ENCODE measurements around the gene MTIF3.

Gene MTIF3

DNA sequence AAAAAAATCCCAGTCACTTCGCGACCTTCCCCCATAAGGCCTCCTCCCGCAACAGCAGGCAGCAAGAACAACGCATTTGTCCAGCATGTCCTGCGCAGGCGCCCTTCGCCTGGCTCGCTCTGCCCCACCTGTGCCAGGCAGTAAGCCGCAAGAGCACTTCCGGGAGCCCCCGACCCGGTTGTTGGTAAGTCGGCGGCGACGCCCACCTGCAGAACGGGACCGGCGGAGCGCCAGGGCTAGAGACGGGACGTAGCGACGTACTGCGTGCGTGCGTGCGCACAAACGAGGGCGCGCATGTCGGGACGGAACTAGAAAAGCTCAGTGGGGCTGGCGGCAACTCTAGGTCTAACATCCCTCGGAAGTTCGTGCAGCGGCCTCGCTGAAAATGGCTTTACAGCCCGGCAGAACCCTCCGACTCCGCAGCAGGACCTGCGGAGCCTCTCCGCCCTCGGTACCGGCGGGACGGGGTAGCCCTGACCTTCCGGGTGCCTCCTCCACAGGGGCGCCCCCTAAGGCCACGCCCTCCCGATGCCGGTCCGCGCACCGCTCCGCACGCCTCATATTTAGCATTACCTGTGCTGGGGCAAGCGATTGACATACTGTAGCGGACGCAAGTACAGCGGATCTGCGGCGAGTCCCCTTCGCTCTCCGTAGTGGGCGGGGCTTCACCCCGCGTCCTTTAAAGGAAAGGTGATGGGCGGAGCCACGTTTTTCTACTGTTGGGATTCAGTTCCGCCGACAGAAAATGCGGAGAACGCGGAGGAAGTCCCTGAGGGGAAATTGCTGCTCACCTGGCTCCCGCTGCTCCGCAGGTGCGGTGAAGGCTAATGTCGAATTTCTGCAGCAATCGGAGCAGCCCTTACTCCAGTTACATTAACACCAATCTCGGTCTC, at the start of gene MTIF3:
TSS of gene MTIF3 (minus strand) at position 629 of the 893 bp plus-strand sequence. CDS start 10,116 bp downstream, outside the sequence.
- DNase-seq (ENCODE audit: low spot score), result peak; percentile 89

- no peak for DNase-seq (ENCODE audit: low spot score)
These were observed 47.3 kb upstream of the MTIF3 start for GRCh38 chr13:27497563-27498230.

- no peak for DNase-seq (ENCODE audit: low spot score)
These were observed 46.3 kb upstream of the MTIF3 start for GRCh38 chr13:27496536-27497273.

- no peak for DNase-seq (ENCODE audit: low spot score)
These were observed 45.6 kb upstream of the MTIF3 start for GRCh38 chr13:27496006-27496405.

DNA sequence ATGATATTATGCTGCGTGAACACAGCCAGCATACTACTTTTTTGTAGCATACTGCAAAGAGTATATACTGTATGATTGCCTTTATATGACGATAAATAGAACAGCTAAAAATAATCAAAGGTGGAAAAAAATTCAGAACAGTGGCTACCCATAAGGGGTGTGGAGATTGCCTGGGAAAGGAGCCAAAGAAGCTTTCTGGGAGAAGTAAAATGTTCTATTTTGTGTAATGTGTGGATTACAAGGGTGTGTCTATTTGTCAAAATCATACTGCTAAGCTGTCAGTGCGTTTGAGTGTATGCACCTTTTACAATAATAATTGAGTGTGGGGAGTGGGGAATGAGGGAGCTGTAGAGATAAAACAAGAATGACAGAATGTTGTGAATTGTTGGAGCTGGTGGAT, 45.2 kb upstream of the MTIF3 start:
- no peak for DNase-seq (ENCODE audit: low spot score)

- DNase-seq (ENCODE audit: low spot score), result peak; percentile 46
These were observed 43.6 kb upstream of the MTIF3 start for GRCh38 chr13:27493981-27494380.

DNA sequence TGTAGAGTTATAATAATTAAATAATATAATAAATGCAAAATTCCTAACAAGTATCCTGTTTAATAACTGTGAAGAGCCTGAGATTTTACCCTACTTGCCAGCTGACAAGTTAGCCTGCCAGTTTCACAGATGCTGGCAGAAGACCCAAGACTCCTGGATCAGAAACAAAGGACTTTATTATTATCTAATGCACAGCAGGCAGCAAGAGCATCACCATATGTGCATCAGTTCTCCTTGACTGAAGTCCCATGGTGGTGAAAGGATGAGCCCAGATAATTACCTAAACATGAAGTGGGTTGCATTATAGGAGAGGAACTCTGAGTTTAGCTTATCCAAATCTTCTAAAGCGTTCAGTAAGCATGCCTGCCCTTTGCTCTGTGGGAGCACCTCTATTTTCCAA, 39.1 kb upstream of the MTIF3 start:
- no peak for DNase-seq (ENCODE audit: low spot score)

DNA sequence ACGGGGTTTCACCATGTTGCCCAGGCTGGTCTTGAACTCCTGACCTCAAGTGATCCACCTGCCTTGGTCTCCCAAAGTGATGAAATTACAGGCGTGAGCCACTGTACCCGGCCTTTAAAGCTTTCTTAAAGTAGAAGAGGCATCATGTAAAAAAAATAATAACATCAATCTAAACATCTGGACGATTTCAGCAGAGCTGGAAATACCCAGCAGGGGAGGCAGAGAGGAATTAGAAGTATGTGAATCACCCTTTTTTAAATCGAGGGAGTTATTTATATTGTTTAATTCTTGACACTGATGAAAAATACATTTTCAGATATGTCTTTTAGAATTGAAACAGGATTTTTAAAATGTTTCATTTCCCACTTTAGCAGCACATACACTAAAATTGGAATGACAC, 37.4 kb upstream of the MTIF3 start:
- DNase-seq (ENCODE audit: low spot score), result no peak

DNA sequence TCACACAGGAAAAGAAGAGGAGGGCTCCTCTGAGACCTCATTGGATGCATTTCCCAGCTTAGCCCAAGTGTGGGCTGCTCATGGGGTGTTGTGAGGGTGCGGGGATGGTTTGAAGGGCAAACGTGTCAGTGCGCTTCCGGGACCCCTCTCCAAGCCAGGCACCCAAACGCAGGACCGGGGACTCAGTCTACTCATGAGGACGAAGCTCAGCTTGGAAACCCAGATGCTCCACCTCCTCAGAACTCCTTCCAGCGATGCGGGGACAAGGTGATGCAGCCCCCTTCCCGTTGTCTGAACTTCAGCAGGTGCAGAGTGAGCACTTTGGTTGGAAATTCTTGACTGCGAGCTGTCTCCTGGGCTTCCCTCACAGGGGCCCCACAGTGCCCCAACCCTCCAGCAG, 33.1 kb upstream of the MTIF3 start:
- no peak for DNase-seq (ENCODE audit: low spot score)

DNA sequence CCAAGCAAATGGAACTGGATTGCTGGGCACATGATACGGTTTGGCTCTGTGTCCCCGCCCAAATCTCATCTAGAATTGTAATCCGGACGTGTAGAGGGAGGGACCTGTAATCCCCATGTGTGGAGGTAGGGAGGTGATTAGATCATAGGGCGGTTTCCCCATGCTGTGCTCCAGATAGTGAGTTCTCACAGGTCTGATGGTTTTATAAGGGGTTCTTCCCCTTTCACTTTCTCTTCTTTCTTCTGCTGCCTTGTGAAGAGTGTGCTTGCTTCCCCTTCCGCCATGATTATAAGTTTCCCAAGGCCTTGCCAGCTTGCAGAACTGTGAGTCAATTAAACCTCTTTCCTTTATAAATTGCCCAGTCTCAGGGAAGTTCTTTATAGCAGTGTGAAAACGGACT, 32.6 kb upstream of the MTIF3 start:
- no peak for DNase-seq (ENCODE audit: low spot score)

DNA sequence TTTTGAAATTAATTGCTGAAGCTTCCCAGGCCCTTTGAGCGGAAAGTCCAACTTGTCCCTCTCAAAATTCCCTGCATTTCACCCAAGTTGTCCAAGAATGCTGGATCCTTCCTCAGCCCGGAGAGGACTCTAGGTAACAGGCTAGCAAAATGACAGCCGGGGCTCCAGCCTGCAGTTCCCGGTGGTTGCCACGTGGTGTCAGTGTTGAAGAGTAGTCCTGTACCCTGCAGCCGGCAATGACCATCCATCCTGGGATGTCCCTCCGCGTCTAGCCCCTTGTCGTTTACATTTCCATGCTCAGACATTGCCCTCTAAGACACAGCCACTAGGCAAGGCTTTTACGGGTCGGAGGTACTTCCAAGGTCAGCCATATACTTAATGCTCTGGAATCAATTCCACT, 31.4 kb upstream of the MTIF3 start:
- peak; percentile 33 for DNase-seq (ENCODE audit: low spot score)

DNA sequence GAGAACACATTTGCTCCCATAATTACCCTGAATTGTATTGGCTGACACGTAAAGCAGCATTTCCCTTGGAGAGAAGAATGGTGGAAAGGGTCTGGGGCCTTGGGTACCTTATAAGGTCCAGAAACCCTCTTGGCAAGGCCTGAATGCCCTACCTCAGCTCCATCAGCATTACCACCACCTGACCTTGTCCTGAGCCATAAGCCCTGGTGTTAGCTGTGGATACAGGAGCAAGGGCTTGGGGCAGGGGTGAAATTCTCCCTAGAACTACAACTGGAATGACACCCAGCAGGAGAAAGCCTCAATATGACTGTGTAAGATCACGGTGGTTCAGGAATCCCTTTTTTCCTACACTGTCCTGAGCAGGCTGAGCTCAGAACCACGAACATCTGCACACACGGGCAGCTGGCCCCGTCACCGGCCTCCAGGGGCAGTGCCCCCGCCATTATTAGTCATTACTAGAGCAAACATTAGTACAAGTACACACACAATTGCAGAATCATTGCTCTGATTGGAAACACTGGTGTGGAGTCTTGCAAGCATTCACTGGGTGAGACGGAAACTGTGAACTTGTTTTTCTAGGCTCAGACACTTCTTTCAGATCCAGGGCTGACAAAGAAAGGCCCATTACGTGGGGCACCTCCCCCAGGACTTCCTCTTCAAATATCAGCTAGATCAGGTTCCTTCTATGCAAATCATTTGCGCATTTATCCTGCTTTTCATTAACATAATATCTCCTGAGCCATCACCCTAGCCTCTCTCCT, 26.8 kb upstream of the MTIF3 start:
- DNase-seq (ENCODE audit: low spot score), result peak; percentile 55

DNA sequence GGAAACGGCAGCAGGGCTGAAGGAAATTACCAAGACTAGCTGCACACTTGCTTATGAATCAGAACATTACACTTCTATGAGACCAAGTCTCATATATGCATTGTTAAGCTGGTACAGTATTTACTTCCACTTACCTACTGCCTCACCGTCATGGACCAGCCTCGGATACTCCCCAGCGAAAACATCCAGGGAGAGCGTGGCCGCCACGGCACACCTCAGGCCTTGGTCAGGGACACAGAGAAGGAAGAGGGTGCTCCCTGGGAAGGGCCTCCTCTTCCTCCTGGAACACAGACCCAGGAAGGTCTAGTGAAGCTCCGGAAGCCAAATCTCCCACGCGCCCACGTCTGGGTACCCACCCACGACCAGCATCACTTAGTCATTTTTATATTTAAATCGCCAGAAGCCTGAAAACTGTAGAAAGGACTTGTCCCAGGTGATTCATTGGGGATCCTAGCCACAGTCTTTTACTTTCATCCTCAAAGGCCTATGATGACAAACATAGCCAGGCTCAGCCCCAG, 24.4 kb upstream of the MTIF3 start:
- DNase-seq (ENCODE audit: low spot score), result no peak

DNA sequence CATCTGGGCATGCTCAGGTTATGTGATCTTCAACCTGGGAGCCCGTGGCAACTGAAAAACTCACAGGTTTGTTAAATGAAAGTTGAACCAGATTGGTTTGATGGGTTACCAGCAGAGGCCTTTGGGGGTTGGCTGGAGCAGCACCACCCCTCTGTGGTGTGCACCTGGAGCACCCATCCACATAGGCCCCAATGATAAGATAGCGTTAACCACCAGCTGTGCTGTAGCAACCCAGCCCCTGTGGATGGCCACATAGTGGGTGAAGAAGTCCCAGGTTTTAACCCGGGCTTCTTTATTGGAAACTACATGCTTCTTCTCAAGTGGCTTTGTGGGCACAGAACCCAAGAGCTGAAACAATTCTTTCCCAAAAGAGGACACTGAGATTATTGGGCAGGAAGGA, 22.6 kb upstream of the MTIF3 start:
- no peak for DNase-seq (ENCODE audit: low spot score)

GRCh38 chr13:27472441-27472840, 22.1 kb upstream of the MTIF3 start:
- DNase-seq (ENCODE audit: low spot score), result no peak

- DNase-seq (ENCODE audit: low spot score), result no peak
These were observed 19.9 kb upstream of the MTIF3 start for GRCh38 chr13:27470075-27470820.

- no peak for DNase-seq (ENCODE audit: low spot score)
These were observed 16.1 kb upstream of the MTIF3 start for GRCh38 chr13:27466513-27466912.

DNA sequence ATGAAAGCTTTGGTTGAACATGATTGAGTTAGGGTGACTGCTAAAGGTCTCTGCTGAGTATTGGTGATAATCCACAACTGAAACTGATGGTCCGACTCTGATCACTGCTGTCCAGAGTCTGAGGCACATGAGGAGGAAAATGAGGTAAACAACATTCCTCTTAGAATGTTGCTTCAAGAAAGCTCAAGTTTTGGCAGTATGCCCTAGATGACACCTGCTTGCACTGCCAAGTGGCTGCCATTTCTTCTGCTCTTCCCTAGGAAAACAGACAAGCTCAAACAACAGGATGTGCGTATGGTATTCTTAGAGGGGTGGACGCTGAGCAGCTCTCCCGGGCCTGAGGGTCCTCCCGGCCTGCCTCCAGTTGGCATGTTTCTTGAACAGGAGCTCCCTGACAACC, 15.2 kb upstream of the MTIF3 start:
- DNase-seq (ENCODE audit: low spot score), result no peak

DNA sequence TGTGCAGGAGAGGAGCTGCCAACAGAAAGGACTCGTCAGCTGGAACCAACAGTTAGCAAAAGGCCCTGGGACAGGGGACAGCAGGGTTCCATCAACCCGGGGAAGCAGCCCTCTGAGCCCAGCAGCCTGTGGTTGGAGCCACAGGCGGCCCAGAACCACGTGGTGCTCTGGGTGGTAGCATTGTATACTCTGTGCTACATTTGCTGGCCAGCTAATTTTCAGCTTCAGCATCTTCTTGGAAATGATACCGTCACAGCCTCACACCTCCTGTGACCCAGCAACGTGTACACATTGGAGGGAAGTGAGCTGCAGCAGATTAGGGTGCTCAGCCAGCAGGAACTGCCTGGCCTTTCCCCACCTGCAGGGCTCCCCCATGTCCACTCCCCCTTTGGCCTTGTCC, 13.1 kb upstream of the MTIF3 start:
- DNase-seq (ENCODE audit: low spot score), result no peak

DNA sequence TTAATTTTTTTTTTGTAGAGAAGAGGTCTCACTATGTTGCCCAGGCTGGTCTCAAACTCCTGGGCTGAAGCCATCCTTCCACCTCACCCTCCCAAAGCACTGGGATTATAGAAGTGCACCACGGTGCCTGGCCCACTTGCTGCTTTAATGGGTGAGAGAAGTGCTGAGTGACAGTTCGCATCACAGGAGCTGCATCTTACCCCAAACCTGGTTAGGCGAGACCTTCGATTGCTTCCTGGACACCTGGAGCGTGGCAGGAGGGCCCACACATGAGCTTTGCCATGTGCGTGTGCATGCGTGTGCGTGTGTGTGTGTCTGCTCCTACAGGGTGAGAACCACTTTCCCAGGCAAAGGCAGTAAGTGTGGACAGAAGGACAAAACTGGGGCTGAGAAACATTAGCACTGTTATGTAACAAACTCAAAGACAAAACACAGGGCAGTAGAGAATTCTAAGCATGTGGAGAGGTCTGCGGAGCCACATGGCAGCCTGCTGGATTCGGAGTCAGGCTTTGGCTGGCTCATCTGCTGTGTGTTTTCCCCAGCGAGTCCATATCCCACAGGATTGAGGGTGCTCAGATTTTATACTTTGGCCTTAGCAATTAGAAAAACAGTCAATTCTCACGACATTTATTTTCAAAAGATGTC, 11.7 kb upstream of the MTIF3 start:
- DNase-seq (ENCODE audit: low spot score), result peak; percentile 56

Data from AG08395 (cell line).